GM23338 (cell line): ENCODE data around the gene PTPRS. TPM values are rescaled to one million over a fixed set of nuclear protein-coding genes. Genes with fewer than 3 reads are reported as not detected.

Source experiments
- ATAC-seq: fragments of 200-7000 bp; cut with Tn5 transposase; 3 replicates; pipeline ENCODE4 v1.9.1; 2020
- DNase-seq: peaks from one replicate; pipeline ENCODE4 v3.0.0-alpha.2; 2015; ENCODE audit warnings: low spot score
- H2AFZ ChIP-seq: fragments of 200-600 bp; sonication (generic); 2 replicates; pipeline ENCODE4 v1.8.0; 2016; ENCODE audit warnings: antibody characterized with exemption, mild to moderate bottlenecking, moderate library complexity
- H3F3A ChIP-seq: fragments of 200-600 bp; sonication (generic); replicated peaks from 2 replicates; pipeline ENCODE4 v1.8.0; 2017; ENCODE audit warnings: antibody characterized with exemption, mixed run types, low read depth
- H3K27ac ChIP-seq: fragments of 200-600 bp; sonication (generic); 2 replicates; pipeline ENCODE4 v1.6.1; 2016; ENCODE audit warnings: low read depth
- H3K27me3 ChIP-seq: fragments of 200-600 bp; sonication (generic); 2 replicates; pipeline ENCODE4 v1.8.0; 2016; ENCODE audit warnings: mild to moderate bottlenecking, mixed run types, moderate library complexity; ENCODE audit not compliant: insufficient read depth
- H3K36me3 ChIP-seq: fragments of 200-600 bp; sonication (generic); 2 replicates; pipeline ENCODE4 v1.8.0; 2016; ENCODE audit warnings: mild to moderate bottlenecking; ENCODE audit not compliant: insufficient read depth
- H3K4me1 ChIP-seq: fragments of 200-600 bp; sonication (generic); 2 replicates; pipeline ENCODE4 v1.8.0; 2016; ENCODE audit warnings: mild to moderate bottlenecking, moderate library complexity; ENCODE audit not compliant: insufficient read depth
- H3K4me2 ChIP-seq: fragments of 200-600 bp; sonication (generic); 2 replicates; pipeline ENCODE4 v1.7.1; 2017; ENCODE audit warnings: mixed run types
- H3K4me3 ChIP-seq: fragments of 200-600 bp; sonication (generic); 2 replicates; pipeline ENCODE4 v1.6.1; 2016; ENCODE audit warnings: mixed run types
- H3K79me2 ChIP-seq: fragments of 200-600 bp; sonication (generic); replicated peaks from 2 replicates; pipeline ENCODE4 v1.8.0; 2017; ENCODE audit warnings: mild to moderate bottlenecking; ENCODE audit not compliant: insufficient read depth
- H3K9me2 ChIP-seq: fragments of 200-600 bp; sonication (generic); 2 replicates; pipeline ENCODE4 v1.8.0; 2017; ENCODE audit not compliant: insufficient read depth
- H4K20me1 ChIP-seq: fragments of 200-600 bp; sonication (generic); replicated peaks from 2 replicates; pipeline ENCODE4 v1.8.0; 2017; ENCODE audit warnings: mild to moderate bottlenecking; ENCODE audit not compliant: insufficient read depth
- H3K27ac Mint-ChIP-seq: 2 replicates; pipeline ENCODE4 v1.8.0; 2020; ENCODE audit warnings: inconsistent platforms, mild to moderate bottlenecking, moderate library complexity, mixed read lengths
- H3K27me3 Mint-ChIP-seq: 3 replicates; pipeline ENCODE4 v1.8.0; 2022; ENCODE audit warnings: low read depth, mild to moderate bottlenecking, moderate library complexity, mixed read lengths, inconsistent platforms; ENCODE audit not compliant: insufficient read depth, poor library complexity
- H3K36me3 Mint-ChIP-seq: 3 replicates; pipeline ENCODE4 v1.8.0; 2021; ENCODE audit warnings: low read depth, mild to moderate bottlenecking, inconsistent platforms, moderate library complexity, mixed read lengths
- H3K4me1 Mint-ChIP-seq: 3 replicates; pipeline ENCODE4 v1.8.0; 2020; ENCODE audit warnings: mild to moderate bottlenecking, inconsistent platforms, mixed read lengths
- H3K4me3 Mint-ChIP-seq: 3 replicates; pipeline ENCODE4 v1.8.0; 2021; ENCODE audit warnings: moderate library complexity, mild to moderate bottlenecking, inconsistent platforms, mixed read lengths
- H3K9me3 Mint-ChIP-seq: 3 replicates; pipeline ENCODE4 v1.8.0; 2020; ENCODE audit warnings: moderate library complexity, mild to moderate bottlenecking, inconsistent platforms, mixed read lengths
- CTCF ChIP-seq, 2 experiments: fragments of 200-600 bp in 1 of 2; sonication (generic) in 1 of 2; conservative IDR thresholded peaks; 2 replicates each; pipeline versions ENCODE4 v1.5.1 to v1.6.1; 2016 to 2017; ENCODE audit warnings: antibody characterized with exemption in 2 of 2, low read depth in 2 of 2, mild to moderate bottlenecking in 2 of 2, moderate library complexity in 1 of 2
- EZH2 ChIP-seq: fragments of 200-600 bp; sonication (generic); IDR thresholded peaks from one replicate; pipeline ENCODE4 v1.8.0; 2017; ENCODE audit warnings: antibody characterized with exemption, mild to moderate bottlenecking, low read depth; ENCODE audit not compliant: unreplicated experiment
- EZH2phosphoT487 ChIP-seq: fragments of 200-600 bp; sonication (generic); IDR thresholded peaks from one replicate; pipeline ENCODE4 v1.8.1; 2018; ENCODE audit warnings: antibody characterized with exemption; ENCODE audit not compliant: unreplicated experiment
- JUNB ChIP-seq: IDR thresholded peaks from one replicate; pipeline ENCODE4 v1.6.1; 2016; ENCODE audit warnings: antibody characterized with exemption; ENCODE audit not compliant: unreplicated experiment
- NANOG ChIP-seq: IDR thresholded peaks from 2 replicates; pipeline ENCODE4 v1.6.1; 2016; ENCODE audit warnings: antibody characterized with exemption, borderline replicate concordance
- POLR2AphosphoS5 ChIP-seq: IDR thresholded peaks from 2 replicates; pipeline ENCODE4 v1.6.1; 2016; ENCODE audit warnings: antibody characterized with exemption, low read depth
- REST ChIP-seq: IDR thresholded peaks from one replicate; pipeline ENCODE4 v1.6.1; 2018; ENCODE audit warnings: antibody characterized with exemption; ENCODE audit not compliant: unreplicated experiment
- STAT1 ChIP-seq: IDR thresholded peaks from one replicate; pipeline ENCODE4 v1.6.1; 2016; ENCODE audit warnings: antibody characterized with exemption; ENCODE audit not compliant: unreplicated experiment
- ZNF114 ChIP-seq: fragments of 250-450 bp; sonication (Bioruptor Pico); IDR thresholded peaks from 2 replicates; pipeline ENCODE4 v1.5.0; 2020; ENCODE audit warnings: mild to moderate bottlenecking, moderate library complexity
- ZNF331 ChIP-seq: fragments of 250-450 bp; sonication (Bioruptor Pico); IDR thresholded peaks from 2 replicates; pipeline ENCODE4 v1.5.0; 2020; ENCODE audit warnings: low read depth, mild to moderate bottlenecking, moderate library complexity
- ZNF462 ChIP-seq: fragments of 250-450 bp; sonication (Bioruptor Pico); IDR thresholded peaks from 2 replicates; pipeline ENCODE4 v1.5.0; 2020; ENCODE audit warnings: mild to moderate bottlenecking, moderate library complexity
- polyA plus RNA-seq: library from polyadenylated mRNA; unstranded; fragments of >200 nt; fragmentation: Nextera tagmentation; extraction: Ambion mirVana; gene quantifications from 2 replicates; pipeline ENCODE4 v1.2.1, GENCODE V29; 2016
- total RNA-seq: library from RNA; depleted of rRNA; stranded (reverse); fragments of >200 nt; shearing (Covaris generic); gene quantifications from 2 replicates; pipeline ENCODE4 v1.2.3, GENCODE V29; 2014

Gene PTPRS
- total and polyA plus RNA-seq, 2 experiments from 2014 or later = 20.7 to 290 TPM

GRCh38 chr19:5367530-5368133 is 27.0 kb upstream of the PTPRS start (continued):
- TF ChIP-seq ZNF462 (CRISPR knock-in tag) = no peak
- TF ChIP-seq NANOG = no peak
- no peak for TF ChIP-seq STAT1

GRCh38 chr19:5365905-5366304 is 25.3 kb upstream of the PTPRS start:
- no peak overlapping the region for H3K27ac ChIP-seq
- no peaks in the 10 kb centered on the region for H3K9me2 ChIP-seq
- H3K27ac Mint-ChIP-seq = no peak overlapping the region
- H3K4me3 ChIP-seq = no peak overlapping the region
- no peaks in the 10 kb centered on the region for H3K27me3 ChIP-seq
- H3K36me3 ChIP-seq = no peaks in the 10 kb centered on the region
- H3K79me2 ChIP-seq = no peaks in the 10 kb centered on the region
- peaks cover 5% of the 10 kb centered on the region for H3K27me3 Mint-ChIP-seq
- no peaks in the 10 kb centered on the region for H3K4me1 ChIP-seq
- H3K4me1 Mint-ChIP-seq = peaks cover 4% of the 10 kb centered on the region
- no peak overlapping the region for H2AFZ ChIP-seq
- no peak overlapping the region for H3K4me2 ChIP-seq
- H3K9me3 Mint-ChIP-seq = no peaks in the 10 kb centered on the region
- no peaks in the 10 kb centered on the region for H3K36me3 Mint-ChIP-seq
- no peak overlapping the region for H3K4me3 Mint-ChIP-seq
- no peak for DNase-seq
- TF ChIP-seq STAT1 = no peak
- TF ChIP-seq CTCF (conservative IDR thresholded peaks at IDR 0.05; ENCODE audit: low read depth in 2 of 2) = no peak
- TF ChIP-seq POLR2AphosphoS5 = no peak
- no peak for TF ChIP-seq JUNB
- TF ChIP-seq ZNF114 = no peak
- no peak for TF ChIP-seq EZH2
- TF ChIP-seq REST = no peak
- no peak for TF ChIP-seq EZH2phosphoT487
- no peak for TF ChIP-seq ZNF331 (CRISPR knock-in tag)
- ATAC-seq = no peak
- no peaks in the 10 kb centered on the region for H4K20me1 ChIP-seq
- no peaks in the 10 kb centered on the region for H3F3A ChIP-seq
